ENCODE data around the gene APBB2. TPM values are rescaled to one million over a fixed set of nuclear protein-coding genes. Genes with fewer than 3 reads are reported as not detected.

The APBB2 gene
- total RNA-seq, 1 donor from 2014 or later: 23.5 TPM

GRCh38 chr4:40951026-40951425 is 263.3 kb downstream of the APBB2 start:
- no peaks in the 10 kb centered on the region for H3K9me3 ChIP-seq (replicated peaks)
- peak overlapping the region; percentile 44 for H3K27ac ChIP-seq (replicated peaks)
- H3K36me3 ChIP-seq: no peaks in the 10 kb centered on the region
- no peaks in the 10 kb centered on the region for H3K27me3 ChIP-seq (ENCODE audit: low read depth)
- H3K4me1 ChIP-seq: peaks cover 54% of the 10 kb centered on the region
- H3K4me3 ChIP-seq: no peak overlapping the region
- intact Hi-C loops (cut with micrococcal nuclease): no loop called here
- no peak for TF ChIP-seq CTCF (IDR thresholded peaks at IDR 0.05; ENCODE audit: borderline replicate concordance)
- DNase-seq: no peak

- Histone ChIP-seq H3K9me3 (replicated peaks) (no peaks in the 10 kb centered on the region), H3K27ac (replicated peaks) (peak overlapping the region; percentile 44), H3K27me3 (ENCODE audit: low read depth) (no peaks in the 10 kb centered on the region), H3K4me3 (peak overlapping the region; percentile 2), H3K4me1 (peaks cover 39% of the 10 kb centered on the region), H3K36me3 (no peaks in the 10 kb centered on the region)
- DNase-seq: no peak
- no peak for TF ChIP-seq CTCF (IDR thresholded peaks at IDR 0.05; ENCODE audit: borderline replicate concordance)
- intact Hi-C loops (cut with micrococcal nuclease): no loop called here
Observed at GRCh38 chr4:40949358-40950100, 264.8 kb downstream of the APBB2 start.

GRCh38 chr4:40948014-40948413 is 266.3 kb downstream of the APBB2 start:
- H3K4me1 ChIP-seq: peaks cover 32% of the 10 kb centered on the region
- H3K27ac ChIP-seq (replicated peaks): peak overlapping the region; percentile 45
- intact Hi-C loops (cut with micrococcal nuclease): no loop called here

GRCh38 chr4:40946652-40947051 is 267.7 kb downstream of the APBB2 start:
- intact Hi-C loops (cut with micrococcal nuclease): no loop called here
- Histone ChIP-seq H3K27me3 (ENCODE audit: low read depth) (no peaks in the 10 kb centered on the region), H3K4me1 (peaks cover 36% of the 10 kb centered on the region), H3K4me3 (no peak overlapping the region), H3K36me3 (peaks cover 8% of the 10 kb centered on the region), H3K9me3 (replicated peaks) (no peaks in the 10 kb centered on the region), H3K27ac (replicated peaks) (peak overlapping the region; percentile 45)
- no peak for TF ChIP-seq CTCF (IDR thresholded peaks at IDR 0.05; ENCODE audit: borderline replicate concordance)
- DNase-seq: no peak

More at GRCh38 chr4:40948014-40948413, 266.3 kb downstream of the APBB2 start:
- Histone ChIP-seq H3K36me3 (peaks cover 8% of the 10 kb centered on the region), H3K27me3 (ENCODE audit: low read depth) (no peaks in the 10 kb centered on the region), H3K9me3 (replicated peaks) (no peaks in the 10 kb centered on the region), H3K4me3 (no peak overlapping the region)
- DNase-seq: no peak
- no peak for TF ChIP-seq CTCF (IDR thresholded peaks at IDR 0.05; ENCODE audit: borderline replicate concordance)

GRCh38 chr4:40940756-40941155 is 273.6 kb downstream of the APBB2 start:
- Histone ChIP-seq H3K27me3 (ENCODE audit: low read depth) (no peaks in the 10 kb centered on the region), H3K4me3 (no peak overlapping the region), H3K9me3 (replicated peaks) (no peaks in the 10 kb centered on the region), H3K36me3 (peaks cover 8% of the 10 kb centered on the region), H3K4me1 (peaks cover 52% of the 10 kb centered on the region), H3K27ac (replicated peaks) (peak overlapping the region; percentile 60)
- intact Hi-C loops (cut with micrococcal nuclease): no loop called here
- TF ChIP-seq CTCF (IDR thresholded peaks at IDR 0.05; ENCODE audit: borderline replicate concordance): no peak
- no peak for DNase-seq

All from left ventricle myocardium inferior (tissue), 1 donor.